Liver (tissue), 9 donors: ENCODE results near the gene NEK2. TPM values are rescaled to one million over a fixed set of nuclear protein-coding genes. Genes with fewer than 3 reads are reported as not detected.
A peak's percentile ranks its signal among the peaks of the same experiment; 100 is the strongest.

Experiments used
- DNase-seq: peaks from one replicate; pipeline ENCODE4 v3.0.0-alpha.2; 2017; ENCODE audit warnings: low spot score
- H3K27ac ChIP-seq, 2 donors: one replicate each; pipeline ENCODE4 v1.7.0; 2013; ENCODE audit warnings: inconsistent platforms in 2 of 2, low read length in 2 of 2, control low read depth in 1 of 2, low read depth in 1 of 2, mild to moderate bottlenecking in 1 of 2
- H3K27me3 ChIP-seq, 4 donors: one replicate each; pipeline versions ENCODE4 v1.6.1 to v1.7.0; 2013; ENCODE audit warnings: low read length in 3 of 4, inconsistent platforms in 1 of 4, mild to moderate bottlenecking in 1 of 4, moderate library complexity in 1 of 4; ENCODE audit not compliant: control insufficient read depth in 4 of 4, insufficient read depth in 4 of 4
- H3K36me3 ChIP-seq, 4 donors: one replicate each; pipeline versions ENCODE4 v1.6.1 to v1.7.0; 2013; ENCODE audit warnings: low read length in 3 of 4, mild to moderate bottlenecking in 3 of 4, low read depth in 1 of 4, moderate library complexity in 1 of 4; ENCODE audit not compliant: control insufficient read depth in 4 of 4, insufficient read depth in 3 of 4
- H3K4me1 ChIP-seq, 4 donors: one replicate each; pipeline versions ENCODE4 v1.6.1 to v1.7.0; 2013; ENCODE audit warnings: low read length in 3 of 4, mild to moderate bottlenecking in 3 of 4, moderate library complexity in 1 of 4; ENCODE audit not compliant: control insufficient read depth in 4 of 4, insufficient read depth in 4 of 4
- H3K4me3 ChIP-seq, 3 donors: one replicate each; pipeline versions ENCODE4 v1.6.1 to v1.7.0; 2013; ENCODE audit warnings: low read length in 3 of 3, control low read depth in 1 of 3, low read depth in 1 of 3, mild to moderate bottlenecking in 1 of 3
- H3K9ac ChIP-seq, 2 donors: one replicate each; pipeline ENCODE4 v1.7.0; 2013; ENCODE audit warnings: low read length in 2 of 2, mild to moderate bottlenecking in 2 of 2, moderate library complexity in 2 of 2, control low read depth in 1 of 2, low read depth in 1 of 2
- H3K9me3 ChIP-seq, 4 donors: one replicate each; pipeline versions ENCODE4 v1.6.1 to v1.7.0; 2013; ENCODE audit warnings: low read length in 3 of 4; ENCODE audit not compliant: control insufficient read depth in 4 of 4
- FOXA1 ChIP-seq: IDR thresholded peaks from 2 replicates; pipeline ENCODE4 v1.6.1; 2016; ENCODE audit warnings: antibody characterized with exemption
- FOXA2 ChIP-seq: IDR thresholded peaks from 2 replicates; pipeline ENCODE4 v1.6.1; 2016; ENCODE audit warnings: antibody characterized with exemption
- HNF4A ChIP-seq, 2 donors: conservative IDR thresholded peaks; 2 replicates each; pipeline ENCODE4 v1.6.1; 2016; ENCODE audit warnings: antibody characterized with exemption in 2 of 2, mild to moderate bottlenecking in 2 of 2
- HNF4G ChIP-seq: IDR thresholded peaks from 2 replicates; pipeline ENCODE4 v1.6.1; 2016; ENCODE audit warnings: antibody characterized with exemption
- JUND ChIP-seq, 2 donors: IDR thresholded peaks; 2 replicates each; pipeline ENCODE4 v1.6.1; 2016; ENCODE audit warnings: antibody characterized with exemption in 2 of 2
- NR2F2 ChIP-seq: IDR thresholded peaks from 2 replicates; pipeline ENCODE4 v1.6.1; 2016; ENCODE audit warnings: antibody characterized with exemption
- RAD21 ChIP-seq, 2 donors: IDR thresholded peaks; 2 replicates each; pipeline ENCODE4 v1.6.1; 2016; ENCODE audit warnings: antibody characterized with exemption in 2 of 2, mild to moderate bottlenecking in 2 of 2
- RXRA ChIP-seq, 2 donors: IDR thresholded peaks; 2 replicates each; pipeline ENCODE4 v1.6.1; 2017 to 2018; ENCODE audit warnings: antibody characterized with exemption in 2 of 2, mild to moderate bottlenecking in 1 of 2
- SP1 ChIP-seq: IDR thresholded peaks from 2 replicates; pipeline ENCODE4 v1.6.1; 2018; ENCODE audit warnings: antibody characterized with exemption, mild to moderate bottlenecking
- TAF1 ChIP-seq: conservative IDR thresholded peaks from 2 replicates; pipeline ENCODE4 v1.6.1; 2016; ENCODE audit warnings: antibody characterized with exemption, mild to moderate bottlenecking
- YY1 ChIP-seq: IDR thresholded peaks from 2 replicates; pipeline ENCODE4 v1.6.1; 2016; ENCODE audit warnings: antibody characterized with exemption, mild to moderate bottlenecking
- WGBS: extraction: QIAGEN DNeasy Blood & Tissue Kit; methylation state at CpG from one replicate; pipeline ENCODE4 v1.1.7; 2013; 5-methylcytosine and 5-hydroxymethylcytosine counted together
- polyA plus RNA-seq, 2 donors: library from polyadenylated mRNA; stranded (reverse) in 1 of 2; unstranded in 1 of 2; fragments of 200-250 nt in 1 of 2; fragments of >200 nt in 1 of 2; fragmentation: Nextera tagmentation in 1 of 2; extraction: Ambion mirVana in 1 of 2; gene quantifications; one replicate each; pipeline versions ENCODE4 v1.2.1 to v1.2.3, GENCODE V29; 2013 to 2015
- total RNA-seq, 2 donors: library from RNA; depleted of rRNA; stranded (reverse); fragments of >200 nt; gene quantifications; one replicate each; pipeline ENCODE4 v1.2.3, GENCODE V29; 2014
- TF ChIP-seq, protein P1 (sequence below): fragments of 150-350 bp; IDR thresholded peaks from 2 replicates; pipeline ENCODE4 v1.5.1; 2017; ENCODE audit warnings: improper control_type of control experiment, low read depth, low read length; ENCODE audit not compliant: missing input control
- TF ChIP-seq, protein P2 (sequence below): IDR thresholded peaks from 2 replicates; pipeline ENCODE4 v1.6.1; 2016; ENCODE audit warnings: antibody characterized with exemption
- TF ChIP-seq, protein P3 (sequence below): IDR thresholded peaks from 2 replicates; pipeline ENCODE4 v1.6.1; 2016; ENCODE audit warnings: antibody characterized with exemption
- donor health status: healthy.
- donor health status: healthy.
- donor health status: healthy.
- donor health status: healthy.
- donor health status: healthy.

Gene NEK2
- total and polyA plus RNA-seq, 4 donors = 0.29 to 25.7 (median 1.3) TPM; not detected in 1

GRCh38 chr1:211648980-211649934 is 26.2 kb downstream of the NEK2 start:
- Histone ChIP-seq H3K9ac (no peak overlapping the region), H3K4me1 (peaks cover 4 to 21% (median 8%) of the 10 kb centered on the region in 4 donors), H3K9me3 (no peaks in the 10 kb centered on the region), H3K36me3 (no peaks in the 10 kb centered on the region), H3K27ac (no peak overlapping the region), H3K27me3 (no peaks in the 10 kb centered on the region), H3K4me3 (no peak overlapping the region)
- TF ChIP-seq, protein P1, sequence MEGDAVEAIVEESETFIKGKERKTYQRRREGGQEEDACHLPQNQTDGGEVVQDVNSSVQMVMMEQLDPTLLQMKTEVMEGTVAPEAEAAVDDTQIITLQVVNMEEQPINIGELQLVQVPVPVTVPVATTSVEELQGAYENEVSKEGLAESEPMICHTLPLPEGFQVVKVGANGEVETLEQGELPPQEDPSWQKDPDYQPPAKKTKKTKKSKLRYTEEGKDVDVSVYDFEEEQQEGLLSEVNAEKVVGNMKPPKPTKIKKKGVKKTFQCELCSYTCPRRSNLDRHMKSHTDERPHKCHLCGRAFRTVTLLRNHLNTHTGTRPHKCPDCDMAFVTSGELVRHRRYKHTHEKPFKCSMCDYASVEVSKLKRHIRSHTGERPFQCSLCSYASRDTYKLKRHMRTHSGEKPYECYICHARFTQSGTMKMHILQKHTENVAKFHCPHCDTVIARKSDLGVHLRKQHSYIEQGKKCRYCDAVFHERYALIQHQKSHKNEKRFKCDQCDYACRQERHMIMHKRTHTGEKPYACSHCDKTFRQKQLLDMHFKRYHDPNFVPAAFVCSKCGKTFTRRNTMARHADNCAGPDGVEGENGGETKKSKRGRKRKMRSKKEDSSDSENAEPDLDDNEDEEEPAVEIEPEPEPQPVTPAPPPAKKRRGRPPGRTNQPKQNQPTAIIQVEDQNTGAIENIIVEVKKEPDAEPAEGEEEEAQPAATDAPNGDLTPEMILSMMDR = peak; percentile 31
- no peak for TF ChIP-seq HNF4G
- TF ChIP-seq RAD21 (IDR thresholded peaks at IDR 0.05) = peak in 1 of 2 donors; percentile 78
- TF ChIP-seq RXRA (IDR thresholded peaks at IDR 0.05) = peak in 1 of 2 donors; percentile 6
- WGBS = 93% methylated on average over 9 of the region's 9 CpGs
- DNase-seq = peak; percentile 69

- WGBS = 67% methylated on average over 3 of the region's 3 CpGs
- Histone ChIP-seq H3K4me1 (peaks cover 8 to 30% (median 15%) of the 10 kb centered on the region in 4 donors), H3K4me3 (no peak overlapping the region), H3K27ac (peak overlapping the region in 1 of 2 donors; percentile 70), H3K9ac (no peak overlapping the region), H3K36me3 (no peaks in the 10 kb centered on the region), H3K27me3 (no peaks in the 10 kb centered on the region), H3K9me3 (no peaks in the 10 kb centered on the region)
- DNase-seq = no peak
- TF ChIP-seq SP1 (no peak), YY1 (no peak), RXRA (IDR thresholded peaks at IDR 0.05) (peak in 1 of 2 donors; percentile 12), FOXA1 (no peak), JUND (IDR thresholded peaks at IDR 0.05) (peak in 1 of 2 donors; percentile 45)
- TF ChIP-seq, protein P2, sequence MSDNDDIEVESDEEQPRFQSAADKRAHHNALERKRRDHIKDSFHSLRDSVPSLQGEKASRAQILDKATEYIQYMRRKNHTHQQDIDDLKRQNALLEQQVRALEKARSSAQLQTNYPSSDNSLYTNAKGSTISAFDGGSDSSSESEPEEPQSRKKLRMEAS = peak; percentile 38
- TF ChIP-seq, protein P3, sequence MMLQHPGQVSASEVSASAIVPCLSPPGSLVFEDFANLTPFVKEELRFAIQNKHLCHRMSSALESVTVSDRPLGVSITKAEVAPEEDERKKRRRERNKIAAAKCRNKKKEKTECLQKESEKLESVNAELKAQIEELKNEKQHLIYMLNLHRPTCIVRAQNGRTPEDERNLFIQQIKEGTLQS = no peak
These were observed 27.1 kb downstream of the NEK2 start for GRCh38 chr1:211648336-211648735.

- Histone ChIP-seq H3K9me3 (no peaks in the 10 kb centered on the region), H3K9ac (no peak overlapping the region), H3K4me3 (no peak overlapping the region), H3K4me1 (peaks cover 8 to 35% (median 17%) of the 10 kb centered on the region in 4 donors), H3K27ac (peak overlapping the region in 1 of 2 donors; percentile 70), H3K27me3 (no peaks in the 10 kb centered on the region), H3K36me3 (no peaks in the 10 kb centered on the region)
- DNase-seq = no peak
- TF ChIP-seq YY1 = no peak
- TF ChIP-seq, protein P1 = no peak
- no peak for TF ChIP-seq HNF4A (conservative IDR thresholded peaks at IDR 0.05)
- TF ChIP-seq SP1 = no peak
- TF ChIP-seq, protein P3 = no peak
- TF ChIP-seq NR2F2 = no peak
- TF ChIP-seq FOXA2 = no peak
- no peak for TF ChIP-seq RAD21 (IDR thresholded peaks at IDR 0.05)
- TF ChIP-seq TAF1 = no peak
- TF ChIP-seq RXRA (IDR thresholded peaks at IDR 0.05) = no peak
- TF ChIP-seq HNF4G = no peak
- TF ChIP-seq, protein P2 = no peak
- TF ChIP-seq JUND (IDR thresholded peaks at IDR 0.05) = no peak
- WGBS = 80% methylated on average over 4 of the region's 4 CpGs
These were observed 27.7 kb downstream of the NEK2 start for GRCh38 chr1:211647711-211648121.
